CD4-positive, alpha-beta T cell (primary cell): ENCODE results near the gene PFN4. TPM values are rescaled to one million over a fixed set of nuclear protein-coding genes. Genes with fewer than 3 reads are reported as not detected.

Experiments
- ATAC-seq: fragments of 200-7000 bp; cut with Tn5 transposase; one replicate; pipeline ENCODE4 v1.10.0; 2022; ENCODE audit warnings: mild to moderate bottlenecking; ENCODE audit not compliant: poor library complexity
- CTCF ChIA-PET: fragments of 350-600 bp; sonication (Branson Sonifier 250); formaldehyde crosslinking; loops from one replicate; lab custom pipeline; 2021; ENCODE audit warnings: antibody characterized with exemption, inconsistent platforms; lab: Charles Lee
- POLR2A ChIA-PET: fragments of 350-600 bp; sonication (Branson Sonifier 250); formaldehyde crosslinking; loops from one replicate; lab custom pipeline; 2021; ENCODE audit warnings: antibody characterized with exemption, inconsistent platforms; lab: Charles Lee
- DNase-seq, 14 experiments: peaks; one replicate each; pipeline ENCODE4 v3.0.0-alpha.2; 2013 to 2020; ENCODE audit warnings: mixed read lengths in 2 of 14
- H3K27ac ChIP-seq, 2 donors: one replicate each; pipeline versions ENCODE4 v1.5.1 to v1.7.0; 2013; ENCODE audit warnings: low read length in 2 of 2, low read depth in 1 of 2, mild to moderate bottlenecking in 1 of 2
- H3K27me3 ChIP-seq, 2 experiments: 1 replicate in 1 of 2; 2 replicates in 1 of 2; pipeline versions ENCODE4 v1.6.1 to v1.7.0; 2013; ENCODE audit warnings: low read length in 2 of 2, control low read depth in 1 of 2, mild to moderate bottlenecking in 1 of 2, moderate library complexity in 1 of 2; ENCODE audit not compliant: insufficient read depth in 2 of 2, control insufficient read depth in 1 of 2
- H3K36me3 ChIP-seq: one replicate; pipeline ENCODE4 v1.6.1; 2013; ENCODE audit warnings: low read length, control low read depth; ENCODE audit not compliant: insufficient read depth
- H3K4me1 ChIP-seq: one replicate; pipeline ENCODE4 v1.6.1; 2013; ENCODE audit warnings: low read length, control low read depth; ENCODE audit not compliant: insufficient read depth
- H3K4me3 ChIP-seq: one replicate; pipeline ENCODE4 v1.5.1; 2013; ENCODE audit warnings: mild to moderate bottlenecking, low read length, moderate library complexity
- H3K9me3 ChIP-seq, 2 experiments: 1 replicate in 1 of 2; 2 replicates in 1 of 2; pipeline versions ENCODE4 v1.6.1 to v1.7.0; 2013; ENCODE audit warnings: low read length in 2 of 2, mild to moderate bottlenecking in 2 of 2, control low read depth in 1 of 2, moderate library complexity in 1 of 2; ENCODE audit not compliant: control insufficient read depth in 1 of 2, insufficient read depth in 1 of 2
- H3K27ac Mint-ChIP-seq: one replicate; pipeline ENCODE4 v1.8.0; 2020; ENCODE audit warnings: mixed read lengths
- H3K27me3 Mint-ChIP-seq: one replicate; pipeline ENCODE4 v1.8.0; 2021; ENCODE audit warnings: mixed read lengths
- H3K36me3 Mint-ChIP-seq: one replicate; pipeline ENCODE4 v1.8.0; 2021; ENCODE audit warnings: low read depth, mixed read lengths
- H3K4me1 Mint-ChIP-seq: one replicate; pipeline ENCODE4 v1.8.0; 2021; ENCODE audit warnings: low read depth, mixed read lengths
- H3K4me3 Mint-ChIP-seq: one replicate; pipeline ENCODE4 v1.8.0; 2020; ENCODE audit warnings: mild to moderate bottlenecking, mixed read lengths
- H3K9me3 Mint-ChIP-seq: one replicate; pipeline ENCODE4 v1.8.0; 2020; ENCODE audit warnings: mixed read lengths
- CTCF ChIP-seq: fragments of 200-600 bp; IDR thresholded peaks from one replicate; pipeline ENCODE4 v1.8.0; 2022; ENCODE audit warnings: antibody characterized with exemption, mild to moderate bottlenecking
- intact Hi-C, 2 experiments: fragments of 100-400 bp; cut with DNase I in 1 of 2; cut with micrococcal nuclease in 1 of 2; formaldehyde crosslinking; loops; one replicate each; pipeline versions ENCODE4 v1.15.1 to v1.9.0; 2023 to 2025; cut with DNase I, micrococcal nuclease
- total RNA-seq, 174 experiments: library from RNA in 2 of 174; stranded (reverse) in 2 of 174; gene quantifications; one replicate each; pipeline ENCODE4 v1.2.3 and lab custom pipeline; 2021 to 2026

The PFN4 gene
- total RNA-seq, 2 experiments from 2014 or later = not detected

GRCh38 chr2:24077535-24077877 lies 45.6 kb downstream of the PFN4 start:
- ChIA-PET CTCF (interaction anchor here (1.1 to 1.3 kb wide), 2 partner anchors 11 to 253 kb away, joined by 3 read pairs; no protein-coding TSS in a partner anchor), POLR2A (interaction anchor here (0.8 to 2.8 kb wide), 4 partner anchors 29 to 413 kb away, joined by 3 to 132 read pairs (median 47); partner anchors contain the start of genes ATAD2B, FKBP1B, ITSN2 and WDCP)
- Histone ChIP-seq H3K27me3 (no peaks in the 10 kb centered on the region), H3K36me3 (peaks cover 22% of the 10 kb centered on the region), H3K4me3 (peak overlapping the region; percentile 93), H3K27ac (peak overlapping the region; percentile 86 to 95), H3K4me1 (peaks cover 27% of the 10 kb centered on the region), H3K9me3 (no peaks in the 10 kb centered on the region)
- Mint-ChIP-seq H3K4me1 (peaks cover 37% of the 10 kb centered on the region), H3K36me3 (peaks cover 45% of the 10 kb centered on the region), H3K27ac (peak overlapping the region; percentile 98), H3K4me3 (peak overlapping the region; percentile 97), H3K27me3 (no peaks in the 10 kb centered on the region), H3K9me3 (no peaks in the 10 kb centered on the region)
- intact Hi-C loops = loop anchor here (1.0 to 10.0 kb wide), 7 partner anchors 30 to 1957 kb away; partner anchors contain the start of genes ATAD2B (in 1 of the 2), CENPO (in 1 of the 2), ITSN2 (in 1 of the 2) and NCOA1 (in 1 of the 2)
- ATAC-seq (no peak), DNase-seq (no peak)
- TF ChIP-seq CTCF = no peak

DNA sequence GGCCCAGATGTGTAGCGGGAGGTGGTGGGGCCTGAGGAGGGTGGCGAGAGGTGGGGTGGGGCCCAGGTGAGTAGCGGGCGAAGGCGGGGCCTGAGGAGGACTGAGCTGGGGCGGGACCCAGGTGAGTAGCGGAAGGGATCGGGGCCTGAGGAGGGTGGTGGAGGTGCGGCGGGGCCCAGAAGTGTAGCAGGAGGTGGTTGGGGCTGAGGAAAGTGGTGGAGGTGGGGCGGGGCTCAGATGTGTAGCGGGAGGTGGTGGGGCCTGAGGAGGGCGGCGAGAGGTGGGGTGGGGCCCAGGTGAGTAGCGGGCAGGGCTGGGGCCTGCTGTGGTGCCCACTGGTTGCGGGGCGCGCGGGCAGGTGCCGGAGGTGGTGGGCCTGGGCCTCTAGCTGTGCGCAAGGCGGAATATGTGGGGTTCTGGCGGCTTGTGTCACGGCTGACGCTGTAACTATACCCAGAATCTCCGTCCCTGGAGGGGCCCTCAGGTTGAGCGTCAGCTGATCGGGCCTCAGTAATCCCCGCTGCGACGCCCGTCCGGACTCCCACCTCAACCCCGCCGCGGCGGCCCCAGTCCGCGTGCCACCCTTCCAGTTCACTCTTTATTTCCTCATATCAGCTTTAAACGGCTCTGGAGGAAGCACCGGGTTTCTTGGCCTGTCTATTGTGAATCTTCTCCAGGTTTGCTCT lies 46.1 kb downstream of the PFN4 start:
- no peaks in the 10 kb centered on the region for H3K9me3 ChIP-seq
- Mint-ChIP-seq H3K27ac (peak overlapping the region; percentile 98), H3K9me3 (no peaks in the 10 kb centered on the region), H3K4me3 (peak overlapping the region; percentile 97), H3K36me3 (peaks cover 45% of the 10 kb centered on the region), H3K27me3 (no peaks in the 10 kb centered on the region), H3K4me1 (peaks cover 41% of the 10 kb centered on the region)
- H3K27ac ChIP-seq = peak overlapping the region; percentile 86 to 95
- DNase-seq = no peak
- ChIA-PET CTCF (interaction anchor here (0.9 to 2.2 kb wide), 6 partner anchors 8 to 253 kb away, joined by 3 to 23 read pairs (median 4); partner anchors contain the start of genes ATAD2B, TP53I3 and WDCP), POLR2A (interaction anchor here (0.6 to 2.8 kb wide), 19 partner anchors 8 to 1802 kb away, joined by 3 to 132 read pairs (median 4); partner anchors contain the start of genes ASXL2, ATAD2B, CENPO and FKBP1B)
- ATAC-seq = no peak
- H3K4me3 ChIP-seq = peak overlapping the region; percentile 93
- no peaks in the 10 kb centered on the region for H3K27me3 ChIP-seq
- peaks cover 27% of the 10 kb centered on the region for H3K4me1 ChIP-seq
- intact Hi-C loops = loop anchor here (1.0 to 10.0 kb wide), 8 partner anchors 30 to 1958 kb away; partner anchors contain the start of genes ATAD2B (in 2 of the 2), WDCP (in 2 of the 2), CENPO (in 1 of the 2) and ITSN2 (in 1 of the 2)
- TF ChIP-seq CTCF = no peak
- peaks cover 27% of the 10 kb centered on the region for H3K36me3 ChIP-seq
